GM11168 (cell line): ENCODE measurements around the gene STAMBP.

Experiments
- in situ Hi-C: fragments of 300-500 bp; cut with MboI; formaldehyde crosslinking; loops from one replicate; pipeline ENCODE4 v1.12.0; 2022; ENCODE audit warnings: low sequenced_read_pairs; ENCODE audit not compliant: unreplicated experiment

Gene STAMBP

DNA sequence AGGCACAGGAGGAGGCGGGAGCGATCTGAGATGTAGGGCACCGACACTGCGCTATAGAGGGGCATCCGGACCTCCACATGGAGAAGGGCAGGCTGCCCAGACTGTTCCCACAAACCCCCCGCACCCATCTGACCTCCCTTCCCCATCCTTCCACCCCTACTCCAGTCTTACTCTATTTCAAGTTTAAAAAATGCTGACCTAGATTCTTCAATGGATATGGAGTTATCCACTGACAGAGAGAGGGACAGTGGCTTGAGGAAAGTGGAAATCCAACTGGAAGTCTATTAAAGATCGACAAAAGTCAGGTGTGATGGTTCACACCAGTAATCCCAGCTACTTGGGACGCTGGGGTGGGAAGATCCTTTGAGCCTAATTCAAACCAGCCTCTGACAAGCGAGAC is 92.8 kb downstream of the STAMBP start:
- in situ Hi-C loops: no loop called here

DNA sequence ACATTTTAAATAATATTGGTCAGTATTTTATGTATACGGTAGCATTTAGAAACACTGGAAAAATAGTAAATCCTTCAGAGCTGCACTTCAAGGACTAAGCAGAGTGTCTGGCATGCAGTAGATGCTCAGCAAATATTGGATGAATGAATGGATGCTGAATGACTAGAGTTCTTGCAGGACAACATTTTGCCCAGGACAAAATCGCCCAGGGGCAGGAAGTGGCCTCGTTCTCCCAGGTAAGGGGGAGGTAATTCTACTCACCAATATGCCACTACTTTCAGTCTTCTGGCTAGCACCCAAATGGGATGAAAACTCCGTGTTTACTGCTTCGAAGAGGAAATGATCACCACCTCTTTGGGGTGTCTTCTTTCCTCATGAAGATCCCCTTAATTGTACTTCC is 93.9 kb downstream of the STAMBP start:
- in situ Hi-C loops: no loop called here
